BE2C (cell line): ENCODE data around the gene INAFM2.

Experiments
- DNase-seq: peaks from one replicate; pipeline ENCODE4 v3.0.0-alpha.2; 2020
- H3K27me3 ChIP-seq: fragments of 250-450 bp; sonication (Bioruptor Pico); 2 replicates; pipeline ENCODE4 v1.5.1; 2020; ENCODE audit warnings: mild to moderate bottlenecking
- H3K36me3 ChIP-seq: fragments of 250-450 bp; sonication (Bioruptor Pico); 2 replicates; pipeline ENCODE4 v1.5.1; 2020; ENCODE audit warnings: mild to moderate bottlenecking
- H3K4me1 ChIP-seq: fragments of 250-450 bp; sonication (Bioruptor Pico); 2 replicates; pipeline ENCODE4 v1.5.1; 2020
- H3K4me3 ChIP-seq: 2 replicates; pipeline ENCODE4 v1.5.1; 2011; ENCODE audit warnings: low read depth, low read length
- H3K9me3 ChIP-seq: fragments of 250-450 bp; sonication (Bioruptor Pico); 2 replicates; pipeline ENCODE4 v1.5.1; 2020
- CTCF ChIP-seq: IDR thresholded peaks from 2 replicates; pipeline ENCODE4 v1.5.1; 2012; ENCODE audit warnings: mild to moderate bottlenecking, low read depth, low read length

The INAFM2 gene

GRCh38 chr15:40334941-40335795, 11.7 kb downstream of the INAFM2 start:
- Histone ChIP-seq H3K4me1 (peaks cover 62% of the 10 kb centered on the region), H3K27me3 (no peaks in the 10 kb centered on the region), H3K9me3 (no peaks in the 10 kb centered on the region), H3K4me3 (no peak overlapping the region), H3K36me3 (no peaks in the 10 kb centered on the region)
- peak; percentile 47 for DNase-seq
- no peak for TF ChIP-seq CTCF

- Histone ChIP-seq H3K4me3 (no peak overlapping the region), H3K9me3 (no peaks in the 10 kb centered on the region), H3K4me1 (peaks cover 65% of the 10 kb centered on the region), H3K27me3 (no peaks in the 10 kb centered on the region), H3K36me3 (no peaks in the 10 kb centered on the region)
- no peak for TF ChIP-seq CTCF
- peak; percentile 81 for DNase-seq
These were observed 12.6 kb downstream of the INAFM2 start for GRCh38 chr15:40335938-40336743.

GRCh38 chr15:40336744-40337122, 13.2 kb downstream of the INAFM2 start:
- no peak overlapping the region for H3K4me3 ChIP-seq
- H3K27me3 ChIP-seq = no peaks in the 10 kb centered on the region
- no peaks in the 10 kb centered on the region for H3K9me3 ChIP-seq
- no peak for DNase-seq
- no peaks in the 10 kb centered on the region for H3K36me3 ChIP-seq
- peak; percentile 20; the same call in 1 of the 2 replicates for TF ChIP-seq CTCF
- peaks cover 71% of the 10 kb centered on the region for H3K4me1 ChIP-seq

GRCh38 chr15:40337597-40337996, 14.1 kb downstream of the INAFM2 start:
- peaks cover 71% of the 10 kb centered on the region for H3K4me1 ChIP-seq
- H3K9me3 ChIP-seq = no peaks in the 10 kb centered on the region
- H3K4me3 ChIP-seq = no peak overlapping the region

GRCh38 chr15:40338041-40338657, 14.7 kb downstream of the INAFM2 start:
- Histone ChIP-seq H3K36me3 (no peaks in the 10 kb centered on the region), H3K4me3 (no peak overlapping the region), H3K4me1 (peaks cover 71% of the 10 kb centered on the region), H3K9me3 (no peaks in the 10 kb centered on the region), H3K27me3 (no peaks in the 10 kb centered on the region)
- peak; percentile 89 for DNase-seq
- TF ChIP-seq CTCF = peak; percentile 96

More at GRCh38 chr15:40337597-40337996, 14.1 kb downstream of the INAFM2 start:
- no peaks in the 10 kb centered on the region for H3K27me3 ChIP-seq
- TF ChIP-seq CTCF = no peak
- no peak for DNase-seq
- H3K36me3 ChIP-seq = no peaks in the 10 kb centered on the region
